ENCODE results near the gene DSC1.
A peak's percentile ranks its signal among the peaks of the same experiment; 100 is the strongest.

The DSC1 gene

DNA sequence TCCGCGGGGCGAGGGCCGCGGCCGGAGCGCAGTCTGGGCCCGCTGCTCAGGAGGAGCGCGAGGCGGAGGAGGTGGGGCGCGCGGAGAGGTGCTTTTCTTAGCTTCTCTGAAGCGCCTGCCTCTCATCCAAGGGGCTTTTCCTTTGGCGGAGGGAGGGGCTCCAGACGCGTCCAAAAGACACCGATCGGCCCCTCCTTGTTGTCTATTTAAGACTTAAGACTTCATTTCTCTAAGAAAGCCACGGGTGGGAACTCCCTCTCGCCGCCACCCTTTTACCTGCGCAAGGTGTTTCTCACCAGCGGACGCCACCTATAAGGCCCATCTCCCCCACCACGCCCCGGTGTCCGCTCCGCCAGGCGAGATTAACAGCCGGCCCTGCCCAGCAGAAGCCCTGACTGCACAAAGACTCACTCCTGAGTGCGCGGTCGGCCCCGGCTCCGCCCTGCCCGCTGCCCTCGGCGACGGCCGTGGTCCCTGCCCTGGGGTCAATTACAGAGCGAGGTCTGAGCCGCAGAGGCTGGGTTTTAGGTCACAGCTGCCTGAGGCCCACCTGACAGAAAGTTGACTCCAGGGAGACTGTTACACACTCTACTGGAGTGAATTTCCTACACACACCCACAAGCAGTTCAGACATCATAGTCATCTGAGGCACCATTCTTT lies 60.5 kb downstream of the DSC1 start, which contains the start of gene DSC2:
DSC2 (minus strand) TSS at position 397 of the 660 bp plus-strand sequence. CDS start 450 bp downstream, outside the sequence.
- no peak for DNase-seq

- peak; percentile 83 for DNase-seq
These were observed 61.3 kb downstream of the DSC1 start for GRCh38 chr18:31101183-31102024.

DNA sequence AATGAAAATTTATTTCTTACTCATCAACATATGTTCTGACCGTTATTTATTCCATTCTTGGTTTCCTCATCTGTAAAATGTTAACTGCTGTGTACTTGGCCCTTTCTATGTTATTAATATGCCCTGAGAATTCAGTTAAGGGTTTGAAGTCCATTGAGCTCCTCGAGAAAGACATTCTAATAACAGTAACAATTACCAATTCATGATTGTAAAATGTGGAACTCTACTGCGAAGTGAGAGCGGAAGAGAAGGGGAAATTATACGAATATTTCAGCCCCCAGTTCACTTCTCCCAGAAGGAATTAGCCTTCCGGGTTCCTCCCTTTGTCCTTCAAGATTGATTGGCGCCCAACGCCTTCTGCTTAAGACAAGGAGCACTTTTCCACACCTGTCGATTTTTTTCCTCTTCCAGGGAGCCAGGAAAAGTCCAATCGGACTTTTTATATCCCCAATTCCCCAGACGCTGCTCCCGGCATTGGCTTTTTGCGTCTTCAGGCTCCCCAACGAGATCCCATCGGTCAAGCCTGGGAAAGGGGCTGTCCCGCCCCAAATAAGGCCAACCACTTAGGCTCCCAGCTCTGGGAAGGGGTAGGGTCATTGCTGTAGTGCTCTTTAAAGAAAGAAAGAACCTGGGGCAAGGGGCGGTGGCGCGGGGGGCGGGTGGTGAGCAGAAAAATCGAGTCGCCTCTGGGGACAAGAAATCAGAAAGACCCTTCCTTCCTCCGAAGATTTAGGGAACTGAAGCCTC lies 62.0 kb downstream of the DSC1 start:
- DNase-seq: peak; percentile 15

DNA sequence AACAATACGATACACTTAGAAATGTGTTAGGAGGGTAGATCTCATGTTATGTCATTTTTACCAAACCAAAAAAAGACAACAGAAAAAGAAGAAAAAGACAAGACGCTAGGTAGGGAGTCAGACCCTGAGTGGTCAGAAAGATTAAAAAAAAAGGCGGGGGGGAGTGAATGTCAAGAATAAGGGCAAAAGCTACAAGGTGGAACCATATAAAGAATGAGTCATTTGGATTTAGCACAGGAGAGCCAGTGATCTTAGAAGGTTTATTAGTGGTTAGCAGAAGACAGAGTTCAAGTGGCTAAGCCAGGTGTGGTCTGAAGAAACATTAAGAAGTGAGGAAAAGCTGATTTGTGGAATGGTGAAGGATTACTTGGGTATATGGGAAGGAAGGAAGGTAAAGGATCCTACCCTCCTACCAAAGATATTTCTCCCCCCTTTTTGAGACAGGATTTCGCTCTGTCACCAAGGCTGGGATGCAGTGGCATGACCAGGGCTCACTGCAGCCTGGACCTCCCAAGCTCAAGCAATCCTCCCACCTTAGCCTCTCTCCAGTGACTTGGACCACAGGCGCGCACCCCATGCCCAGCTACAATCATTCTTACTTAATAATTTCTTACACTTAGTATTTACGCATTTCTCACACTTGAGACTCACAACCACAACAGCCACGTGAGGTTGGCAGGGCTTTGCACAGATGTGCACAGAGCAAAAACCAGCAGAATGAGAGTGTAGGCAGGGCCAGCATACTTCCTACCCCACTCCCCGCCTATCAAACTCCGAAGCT lies 63.0 kb downstream of the DSC1 start:
- DNase-seq: no peak

GRCh38 chr18:31098878-31099277 lies 63.8 kb downstream of the DSC1 start:
- DNase-seq: no peak

DNA sequence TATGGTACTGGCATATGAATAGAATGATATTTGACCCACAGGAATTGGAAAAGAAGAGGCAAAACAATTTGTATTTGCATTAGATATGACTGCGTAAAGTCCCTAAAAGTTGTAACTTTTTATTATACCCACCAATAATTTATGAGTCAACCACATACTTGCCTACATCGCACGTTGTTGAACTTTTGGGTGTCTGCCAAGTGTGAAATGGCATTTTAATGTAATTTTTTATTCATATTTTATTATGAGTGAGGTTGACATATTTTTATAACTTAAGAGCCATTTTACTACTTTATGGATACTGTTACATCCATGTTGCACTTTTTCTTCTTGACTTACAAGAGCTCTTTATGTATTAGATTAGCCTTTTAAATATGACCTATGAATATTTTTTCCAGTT lies 65.0 kb downstream of the DSC1 start:
- no peak for DNase-seq

GRCh38 chr18:31093880-31094279 lies 68.8 kb downstream of the DSC1 start:
- no peak for DNase-seq

DNA sequence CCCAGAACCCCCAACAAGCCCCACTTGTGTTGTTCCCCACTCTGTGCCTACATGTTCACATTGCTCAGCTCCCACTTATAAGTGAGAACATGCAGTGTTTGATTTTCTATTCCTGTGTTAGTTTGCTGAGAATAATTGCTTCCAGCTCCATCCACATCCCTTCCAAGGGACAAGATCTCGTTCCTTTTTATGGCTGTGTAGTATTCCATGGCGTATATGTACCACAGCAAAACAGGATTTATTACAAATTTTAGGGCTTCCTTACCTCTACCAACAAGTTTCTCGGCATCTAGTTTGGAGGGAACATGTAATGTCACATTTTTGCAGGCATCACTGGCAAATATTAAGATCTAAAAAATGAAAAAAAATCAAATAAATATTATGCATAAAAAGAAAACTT lies 69.4 kb downstream of the DSC1 start:
- no peak for DNase-seq

- DNase-seq: no peak
These were observed 71.3 kb downstream of the DSC1 start for GRCh38 chr18:31091350-31091749.

- DNase-seq: no peak
These were observed 74.1 kb downstream of the DSC1 start for GRCh38 chr18:31088532-31088931.

DNA sequence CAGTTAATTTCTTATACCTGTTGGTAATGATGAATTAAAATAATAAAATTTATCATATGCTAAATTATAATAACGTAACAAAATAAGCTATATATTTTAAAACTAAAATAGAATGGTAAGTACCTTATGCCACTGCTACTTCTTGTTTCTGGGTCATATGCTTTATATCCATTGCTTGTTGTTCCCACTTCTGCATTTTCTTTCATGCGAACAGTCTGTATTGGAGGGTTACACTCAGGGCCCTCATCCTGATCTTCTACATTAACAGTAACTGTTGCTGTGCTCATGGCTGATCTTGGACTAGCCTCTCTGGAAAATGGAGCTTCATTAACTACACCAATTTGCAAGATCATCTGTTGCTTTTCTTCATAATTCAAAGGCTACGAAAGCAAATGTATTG lies 82.7 kb downstream of the DSC1 start:
- DNase-seq: peak; percentile 36
